Mammary epithelial cell (primary cell): ENCODE data around the gene SPRR2B.

Experiments
- CTCF ChIP-seq, 2 donors: IDR thresholded peaks in 1 of 2; conservative IDR thresholded peaks in 1 of 2; 2 replicates each; pipeline ENCODE4 v1.5.1; 2011 to 2012; ENCODE audit warnings: inconsistent platforms in 2 of 2, low read length in 2 of 2, mild to moderate bottlenecking in 2 of 2, control low read depth in 1 of 2, low read depth in 1 of 2; ENCODE audit not compliant: insufficient read depth in 1 of 2; ENCODE audit errors: extremely low read depth in 1 of 2
- EZH2 ChIP-seq: IDR thresholded peaks from 2 replicates; pipeline ENCODE4 v1.6.1; 2012; ENCODE audit warnings: low read length, inconsistent platforms, borderline replicate concordance

GRCh38 chr1:153120945-153121344 lies 49.5 kb upstream of the SPRR2B start:
- no peak for TF ChIP-seq CTCF (conservative IDR thresholded peaks at IDR 0.05 in 1 of 2, IDR thresholded peaks at IDR 0.05 in 1 of 2; ENCODE audit: extremely low read depth in 1 of 2, insufficient read depth in 1 of 2, low read depth in 1 of 2, low read length in 2 of 2)
- TF ChIP-seq EZH2: no peak
